Fibroblast of lung (primary cell): ENCODE data around the gene FANCG. TPM values are rescaled to one million over a fixed set of nuclear protein-coding genes. Genes with fewer than 3 reads are reported as not detected.

ENCODE experiments used
- DNase-seq, 2 donors: peaks; one replicate each; pipeline versions ENCODE4 v3.0.0 to v3.0.0-alpha.2; 2010; ENCODE audit warnings: low read depth in 2 of 2
- H2AFZ ChIP-seq: 2 replicates; pipeline ENCODE4 v1.5.1; 2012; ENCODE audit warnings: low read length, control low read depth, inconsistent platforms
- H3K27ac ChIP-seq: 2 replicates; pipeline ENCODE4 v1.5.1; 2011; ENCODE audit warnings: low read length, control low read depth; ENCODE audit not compliant: insufficient read depth
- H3K27me3 ChIP-seq: 2 replicates; pipeline ENCODE4 v1.5.1; 2011; ENCODE audit warnings: mild to moderate bottlenecking, low read length; ENCODE audit not compliant: control insufficient read depth, insufficient read depth
- H3K36me3 ChIP-seq: 2 replicates; pipeline ENCODE4 v1.5.1; 2011; ENCODE audit warnings: low read length; ENCODE audit not compliant: control insufficient read depth, insufficient read depth
- H3K4me1 ChIP-seq: 2 replicates; pipeline ENCODE4 v1.5.1; 2011; ENCODE audit warnings: low read length; ENCODE audit not compliant: control insufficient read depth, insufficient read depth; ENCODE audit errors: extremely low read depth
- H3K4me2 ChIP-seq: 2 replicates; pipeline ENCODE4 v1.5.1; 2011; ENCODE audit warnings: low read length, control low read depth; ENCODE audit not compliant: insufficient read depth; ENCODE audit errors: extremely low read depth
- H3K4me3 ChIP-seq, 4 experiments: fragments of 200-600 bp in 1 of 4; sonication (generic) in 1 of 4; replicated peaks in 1 of 4; 2 replicates each; pipeline ENCODE4 v1.5.1; 2011 to 2016; ENCODE audit warnings: low read length in 4 of 4, low read depth in 3 of 4, mild to moderate bottlenecking in 3 of 4, control low read depth in 2 of 4, inconsistent platforms in 1 of 4, mixed read lengths in 1 of 4; ENCODE audit not compliant: insufficient read depth in 1 of 4; ENCODE audit errors: control extremely low read depth in 1 of 4
- H3K79me2 ChIP-seq: 2 replicates; pipeline ENCODE4 v1.5.1; 2012; ENCODE audit warnings: mild to moderate bottlenecking, low read length, inconsistent platforms; ENCODE audit not compliant: control insufficient read depth, insufficient read depth
- H3K9ac ChIP-seq: 2 replicates; pipeline ENCODE4 v1.5.1; 2011; ENCODE audit warnings: mild to moderate bottlenecking, low read length, control low read depth; ENCODE audit not compliant: insufficient read depth
- H3K9me3 ChIP-seq: 2 replicates; pipeline ENCODE4 v1.5.1; 2012; ENCODE audit warnings: low read depth, low read length; ENCODE audit not compliant: control insufficient read depth, insufficient read depth
- H4K20me1 ChIP-seq: 2 replicates; pipeline ENCODE4 v1.5.1; 2011; ENCODE audit warnings: low read length; ENCODE audit not compliant: control insufficient read depth, insufficient read depth; ENCODE audit errors: extremely low read depth
- CTCF ChIP-seq, 2 donors: IDR thresholded peaks in 1 of 2; conservative IDR thresholded peaks in 1 of 2; 1 replicate in 1 of 2; 2 replicates in 1 of 2; pipeline ENCODE4 v1.5.1; 2011 to 2012; ENCODE audit warnings: low read length in 2 of 2, control low read depth in 1 of 2, inconsistent platforms in 1 of 2, low read depth in 1 of 2, mild to moderate bottlenecking in 1 of 2
- EZH2 ChIP-seq: IDR thresholded peaks from 2 replicates; pipeline ENCODE4 v1.5.1; 2012; ENCODE audit warnings: low read length, control low read depth, mild to moderate bottlenecking; ENCODE audit errors: missing control alignments
- polyA plus RNA-seq, 2 donors: library from polyadenylated mRNA; depleted of rRNA in 1 of 2; stranded (reverse) in 1 of 2; unstranded in 1 of 2; fragments of >200 nt; gene quantifications; 2 replicates each; pipeline ENCODE4 v1.2.1, GENCODE V29; 2011 to 2012; ENCODE audit warnings: missing spikeins in 1 of 2
- total RNA-seq: library from RNA; depleted of rRNA; stranded (reverse); fragments of >200 nt; gene quantifications from 2 replicates; pipeline ENCODE4 v1.2.1, GENCODE V29; 2014

Gene FANCG
- total and polyA plus RNA-seq, 2 donors (not counting 1 experiment from before 2014, with no cell fraction given): 6.6 to 12.2 TPM

DNA sequence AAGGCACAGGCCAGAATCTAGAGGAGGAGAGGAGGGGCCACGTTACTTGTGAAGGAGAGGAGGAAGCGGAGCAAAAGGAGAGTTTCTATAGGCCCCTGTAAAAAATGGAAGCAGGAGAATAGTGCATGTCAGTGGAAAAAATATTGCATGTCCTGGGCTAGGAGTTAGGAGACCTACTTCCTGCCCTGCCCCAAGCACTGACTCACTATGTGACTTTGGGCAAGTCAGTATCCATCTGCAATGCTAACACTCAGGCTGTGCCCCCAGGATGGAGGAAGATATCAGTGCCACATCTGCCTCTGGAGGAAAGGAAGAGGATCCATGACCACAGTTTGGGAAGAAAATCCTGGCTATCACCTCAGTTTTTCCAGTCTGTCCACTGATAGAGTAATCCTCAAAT lies 9.7 kb upstream of the FANCG start:
- H3K36me3 ChIP-seq: peaks cover 6% of the 10 kb centered on the region
- H3K9ac ChIP-seq: no peak overlapping the region
- no peak for DNase-seq
- no peak for TF ChIP-seq EZH2
- TF ChIP-seq CTCF (conservative IDR thresholded peaks at IDR 0.05 in 1 of 2, IDR thresholded peaks at IDR 0.05 in 1 of 2; ENCODE audit: low read depth in 1 of 2, low read length in 2 of 2): no peak
- no peaks in the 10 kb centered on the region for H3K4me1 ChIP-seq
- no peak overlapping the region for H3K4me2 ChIP-seq
- no peak overlapping the region for H3K4me3 ChIP-seq
- H3K27ac ChIP-seq: no peak overlapping the region
- no peaks in the 10 kb centered on the region for H3K79me2 ChIP-seq
- H4K20me1 ChIP-seq: no peaks in the 10 kb centered on the region
- H2AFZ ChIP-seq: no peak overlapping the region
- H3K9me3 ChIP-seq: no peaks in the 10 kb centered on the region
- H3K27me3 ChIP-seq: no peaks in the 10 kb centered on the region

- no peaks in the 10 kb centered on the region for H3K9me3 ChIP-seq
These were observed 5.3 kb upstream of the FANCG start for GRCh38 chr9:35085078-35085477.

GRCh38 chr9:35079041-35079425 lies 709 bp downstream of the FANCG start:
- Histone ChIP-seq H4K20me1 (no peaks in the 10 kb centered on the region), H3K36me3 (peaks cover 6% of the 10 kb centered on the region), H3K4me2 (peak overlapping the region; percentile 97), H2AFZ (peak overlapping the region; percentile 32), H3K4me1 (peaks cover 7% of the 10 kb centered on the region), H3K79me2 (peaks cover 25% of the 10 kb centered on the region), H3K27me3 (no peaks in the 10 kb centered on the region), H3K9me3 (no peaks in the 10 kb centered on the region), H3K27ac (peak overlapping the region; percentile 70), H3K9ac (peak overlapping the region; percentile 66), H3K4me3 (peak overlapping the region; percentile 68 to 89 (median 84))
- DNase-seq: no peak
- TF ChIP-seq CTCF (conservative IDR thresholded peaks at IDR 0.05 in 1 of 2, IDR thresholded peaks at IDR 0.05 in 1 of 2; ENCODE audit: low read depth in 1 of 2, low read length in 2 of 2) (no peak), EZH2 (no peak)

More at GRCh38 chr9:35085078-35085477, 5.3 kb upstream of the FANCG start:
- Histone ChIP-seq H3K79me2 (no peaks in the 10 kb centered on the region), H3K27me3 (no peaks in the 10 kb centered on the region), H3K4me2 (no peak overlapping the region), H2AFZ (no peak overlapping the region), H3K36me3 (peaks cover 4% of the 10 kb centered on the region), H3K27ac (no peak overlapping the region), H3K4me1 (no peaks in the 10 kb centered on the region), H4K20me1 (no peaks in the 10 kb centered on the region), H3K9ac (no peak overlapping the region), H3K4me3 (no peak overlapping the region)
- TF ChIP-seq CTCF (conservative IDR thresholded peaks at IDR 0.05 in 1 of 2, IDR thresholded peaks at IDR 0.05 in 1 of 2; ENCODE audit: low read depth in 1 of 2, low read length in 2 of 2) (no peak), EZH2 (no peak)
- DNase-seq: no peak
